DOHH2 (cell line): ENCODE data around the gene NUDT16.

ENCODE experiments used
- EZH2phosphoT487 ChIP-seq: fragments of 200-600 bp; sonication (generic); IDR thresholded peaks from 2 replicates; pipeline ENCODE4 v1.6.1; 2017; ENCODE audit warnings: borderline replicate concordance, mild to moderate bottlenecking, antibody characterized with exemption, low read length, moderate library complexity, mixed read lengths
- TF ChIP-seq, protein P1 (sequence below): fragments of 200-600 bp; sonication (generic); IDR thresholded peaks from one replicate; pipeline ENCODE4 v1.5.1; 2014; ENCODE audit warnings: antibody characterized with exemption, mild to moderate bottlenecking, low read depth, low read length; ENCODE audit not compliant: poor library complexity, severe bottlenecking

DNA sequence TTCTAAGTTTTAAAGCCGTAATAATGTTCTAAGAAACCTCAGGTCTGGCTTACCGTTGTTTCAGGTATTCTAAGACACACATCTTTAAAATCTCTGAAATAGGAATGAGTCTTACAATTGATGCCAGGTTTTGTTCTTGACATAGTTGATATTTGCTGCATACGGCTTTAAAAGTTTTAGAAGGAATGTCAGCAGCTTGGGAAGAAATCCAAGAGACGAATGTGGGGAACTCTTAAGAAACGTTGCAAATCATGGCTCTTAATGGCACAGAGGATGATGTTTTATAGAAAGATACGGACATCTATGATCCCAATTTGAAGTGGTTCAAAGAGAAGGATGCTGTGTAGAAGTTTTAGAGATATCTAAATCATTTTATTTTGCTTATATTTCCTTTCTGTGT is 11.5 kb downstream of the NUDT16 start:
- TF ChIP-seq, protein P1, sequence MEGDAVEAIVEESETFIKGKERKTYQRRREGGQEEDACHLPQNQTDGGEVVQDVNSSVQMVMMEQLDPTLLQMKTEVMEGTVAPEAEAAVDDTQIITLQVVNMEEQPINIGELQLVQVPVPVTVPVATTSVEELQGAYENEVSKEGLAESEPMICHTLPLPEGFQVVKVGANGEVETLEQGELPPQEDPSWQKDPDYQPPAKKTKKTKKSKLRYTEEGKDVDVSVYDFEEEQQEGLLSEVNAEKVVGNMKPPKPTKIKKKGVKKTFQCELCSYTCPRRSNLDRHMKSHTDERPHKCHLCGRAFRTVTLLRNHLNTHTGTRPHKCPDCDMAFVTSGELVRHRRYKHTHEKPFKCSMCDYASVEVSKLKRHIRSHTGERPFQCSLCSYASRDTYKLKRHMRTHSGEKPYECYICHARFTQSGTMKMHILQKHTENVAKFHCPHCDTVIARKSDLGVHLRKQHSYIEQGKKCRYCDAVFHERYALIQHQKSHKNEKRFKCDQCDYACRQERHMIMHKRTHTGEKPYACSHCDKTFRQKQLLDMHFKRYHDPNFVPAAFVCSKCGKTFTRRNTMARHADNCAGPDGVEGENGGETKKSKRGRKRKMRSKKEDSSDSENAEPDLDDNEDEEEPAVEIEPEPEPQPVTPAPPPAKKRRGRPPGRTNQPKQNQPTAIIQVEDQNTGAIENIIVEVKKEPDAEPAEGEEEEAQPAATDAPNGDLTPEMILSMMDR: no peak
- TF ChIP-seq EZH2phosphoT487: no peak
